ENCODE data around the gene GABARAPL2. TPM values are rescaled to one million over a fixed set of nuclear protein-coding genes. Genes with fewer than 3 reads are reported as not detected.

GABARAPL2 gene
- total and polyA plus RNA-seq, 8 donors, result 29.8 to 198 (median 93.5) TPM

GRCh38 chr16:75552951-75553350, 13.2 kb upstream of the GABARAPL2 start:
- 69 to 79% (median 71%) methylated on average over 2 of the region's 2 CpGs for WGBS, 5 donors
- intact Hi-C loops (cut with DNase I; ENCODE audit: low total_unique reads), result no loop called here
- Histone ChIP-seq H3K4me1 (peaks cover 19 to 28% (median 20%) of the 10 kb centered on the region in 4 donors), H3K4me3 (no peak overlapping the region), H3K27ac (no peak overlapping the region), H3K36me3 (no peaks in the 10 kb centered on the region), H3K27me3 (no peaks in the 10 kb centered on the region), H3K9me3 (no peaks in the 10 kb centered on the region)
- TF ChIP-seq CTCF (IDR thresholded peaks at IDR 0.05) (no peak), EP300 (IDR thresholded peaks at IDR 0.05) (no peak), POLR2AphosphoS5 (IDR thresholded peaks at IDR 0.05) (no peak), POLR2A (IDR thresholded peaks at IDR 0.05) (no peak)
- DNase-seq, result no peak

- peak overlapping the region; percentile 68 to 91 (median 80) for H3K4me3 ChIP-seq
- 2 to 4% (median 2%) methylated on average over 23 to 26 of the region's 26 CpGs for WGBS, 5 donors
- intact Hi-C loops (cut with DNase I; ENCODE audit: low total_unique reads), result no loop called here
- no peaks in the 10 kb centered on the region for H3K9me3 ChIP-seq
- TF ChIP-seq POLR2AphosphoS5 (IDR thresholded peaks at IDR 0.05) (peak in 2 of 3 donors; percentile 3 to 45), EP300 (IDR thresholded peaks at IDR 0.05) (no peak)
- peak; percentile 67 to 95 for DNase-seq
- H3K36me3 ChIP-seq, result no peaks in the 10 kb centered on the region
- peaks cover 19 to 28% (median 20%) of the 10 kb centered on the region in 4 donors for H3K4me1 ChIP-seq
- peak overlapping the region; percentile 67 to 85 (median 83) for H3K27ac ChIP-seq
- no peaks in the 10 kb centered on the region for H3K27me3 ChIP-seq
Observed at GRCh38 chr16:75555213-75555706, 10.9 kb upstream of the GABARAPL2 start.

- Histone ChIP-seq H3K27ac (peak within 1 kb of the TSS; percentile 67 to 85 (median 83)), H3K36me3 (no peaks in the 10 kb centered on the region), H3K4me3 (peak within 1 kb of the TSS; percentile 68 to 91 (median 80)), H3K9me3 (no peaks in the 10 kb centered on the region), H3K27me3 (no peaks in the 10 kb centered on the region), H3K4me1 (peaks cover 19 to 28% (median 20%) of the 10 kb centered on the region in 4 donors)
- DNase-seq, result peak; percentile 97 to 98
- 0 to 2% (median 0%) methylated on average over 18 to 75 of the region's 75 CpGs for WGBS, 5 donors
- TF ChIP-seq POLR2AphosphoS5 (IDR thresholded peaks at IDR 0.05) (peak; percentile 12 to 73 (median 60)), CTCF (IDR thresholded peaks at IDR 0.05) (no peak), POLR2A (IDR thresholded peaks at IDR 0.05) (no peak)
- intact Hi-C loops (cut with DNase I; ENCODE audit: low total_unique reads), result no loop called here
Observed at GRCh38 chr16:75555707-75556430, 10.3 kb upstream of the GABARAPL2 start, which contains the start of gene TMEM231. Gene TMEM231, minus strand, starts transcription at chr16:75556252. Its CDS starts 43 bp downstream, at chr16:75556209.

- 42 to 47% (median 45%) methylated on average over 16 of the region's 16 CpGs for WGBS, 5 donors
- Histone ChIP-seq H3K9me3 (no peaks in the 10 kb centered on the region), H3K36me3 (no peaks in the 10 kb centered on the region), H3K4me1 (peaks cover 19 to 28% (median 20%) of the 10 kb centered on the region in 4 donors), H3K4me3 (peak overlapping the region; percentile 68 to 91 (median 80)), H3K27ac (peak overlapping the region; percentile 67 to 85 (median 83)), H3K27me3 (no peaks in the 10 kb centered on the region)
- no peak for TF ChIP-seq CTCF (IDR thresholded peaks at IDR 0.05)
- TF ChIP-seq POLR2A (IDR thresholded peaks at IDR 0.05), result no peak
- no peak for TF ChIP-seq POLR2AphosphoS5 (IDR thresholded peaks at IDR 0.05)
- no peak for TF ChIP-seq EP300 (IDR thresholded peaks at IDR 0.05)
- DNase-seq, result no peak
- intact Hi-C loops (cut with DNase I; ENCODE audit: low total_unique reads), result no loop called here
Observed at GRCh38 chr16:75556431-75556950, 9.7 kb upstream of the GABARAPL2 start.

All from stomach (tissue), 9 donors.